NCI-H524 (cell line): Measurements from ENCODE around the gene NAV1.

Source experiments
- DNase-seq, 2 experiments: peaks; one replicate each; lab custom pipeline; 2025; lab: John Stamatoyannopoulos, UW

Gene NAV1

GRCh38 chr1:201551096-201551495, 12.2 kb downstream of the NAV1 start:
- no peak for DNase-seq

- DNase-seq: no peak
These were observed 13.2 kb downstream of the NAV1 start for GRCh38 chr1:201551877-201552731.

- DNase-seq: no peak
These were observed 14.0 kb downstream of the NAV1 start for GRCh38 chr1:201552941-201553351.

- no peak for DNase-seq
These were observed 14.7 kb downstream of the NAV1 start for GRCh38 chr1:201553496-201554189.

GRCh38 chr1:201554190-201554600, 15.3 kb downstream of the NAV1 start:
- no peak for DNase-seq

- peak in 1 of 2 experiments; percentile 24 for DNase-seq
These were observed 16.1 kb downstream of the NAV1 start for GRCh38 chr1:201554789-201555592.

- DNase-seq: no peak
These were observed 16.6 kb downstream of the NAV1 start for GRCh38 chr1:201555593-201555945.

GRCh38 chr1:201556841-201557571, 18.1 kb downstream of the NAV1 start:
- DNase-seq: no peak

- DNase-seq: no peak
These were observed 18.6 kb downstream of the NAV1 start for GRCh38 chr1:201557572-201557958.

GRCh38 chr1:201559679-201560162, 20.8 kb downstream of the NAV1 start:
- DNase-seq: peak; percentile 67 to 77

- DNase-seq: no peak
These were observed 21.6 kb downstream of the NAV1 start for GRCh38 chr1:201560328-201561194.

- DNase-seq: no peak
These were observed 22.3 kb downstream of the NAV1 start for GRCh38 chr1:201561195-201561564.

- DNase-seq: no peak
These were observed 22.7 kb downstream of the NAV1 start for GRCh38 chr1:201561601-201562000.

- no peak for DNase-seq
These were observed 23.3 kb downstream of the NAV1 start for GRCh38 chr1:201562257-201562656.

GRCh38 chr1:201562659-201563405, 23.9 kb downstream of the NAV1 start:
- DNase-seq: no peak

- DNase-seq: no peak
These were observed 24.5 kb downstream of the NAV1 start for GRCh38 chr1:201563406-201563780.

- no peak for DNase-seq
These were observed 25.0 kb downstream of the NAV1 start for GRCh38 chr1:201563941-201564340.

- no peak for DNase-seq
These were observed 26.2 kb downstream of the NAV1 start for GRCh38 chr1:201565024-201565730.

- no peak for DNase-seq
These were observed 27.0 kb downstream of the NAV1 start for GRCh38 chr1:201565771-201566528.
